Endothelial cell (in vitro differentiated cells): Measurements from ENCODE around the gene CALML4. TPM values are rescaled to one million over a fixed set of nuclear protein-coding genes. Genes with fewer than 3 reads are reported as not detected.

Source experiments
- DNase-seq: peaks from one replicate; pipeline ENCODE4 v3.0.0; 2021; ENCODE audit warnings: low spot score
- H3K27ac Mint-ChIP-seq: one replicate; pipeline ENCODE4 v1.8.0; 2021; ENCODE audit warnings: mixed read lengths, inconsistent platforms; ENCODE audit not compliant: unreplicated experiment
- H3K27me3 Mint-ChIP-seq: one replicate; pipeline ENCODE4 v1.8.0; 2021; ENCODE audit warnings: mild to moderate bottlenecking, moderate library complexity, mixed read lengths, inconsistent platforms; ENCODE audit not compliant: unreplicated experiment
- H3K36me3 Mint-ChIP-seq: one replicate; pipeline ENCODE4 v1.8.0; 2021; ENCODE audit warnings: mild to moderate bottlenecking, low read depth, mixed read lengths, inconsistent platforms; ENCODE audit not compliant: unreplicated experiment
- H3K4me1 Mint-ChIP-seq: one replicate; pipeline ENCODE4 v1.8.0; 2021; ENCODE audit warnings: mild to moderate bottlenecking, mixed read lengths, inconsistent platforms; ENCODE audit not compliant: unreplicated experiment
- H3K4me3 Mint-ChIP-seq: one replicate; pipeline ENCODE4 v1.8.0; 2021; ENCODE audit warnings: mild to moderate bottlenecking, mixed read lengths, inconsistent platforms; ENCODE audit not compliant: unreplicated experiment
- H3K9me3 Mint-ChIP-seq: one replicate; pipeline ENCODE4 v1.8.0; 2021; ENCODE audit warnings: mixed read lengths, inconsistent platforms; ENCODE audit not compliant: unreplicated experiment
- total RNA-seq: library from RNA; stranded (reverse); fragmentation: NEBNext Ultra II Directional; extraction: Animal tissue kit (Norgen Biotek cat#: 25700); gene quantifications from one replicate; pipeline ENCODE4 v1.2.1, GENCODE V29; 2021; ENCODE audit not compliant: unreplicated experiment
- TF ChIP-seq, protein P1 (sequence below): fragments of 200-600 bp; sonication (generic); IDR thresholded peaks from one replicate; pipeline ENCODE4 v1.5.0; 2021; ENCODE audit warnings: antibody characterized with exemption; ENCODE audit not compliant: unreplicated experiment

CALML4 gene
- total RNA-seq, 1 donor from 2014 or later, result 11.0 TPM

DNA sequence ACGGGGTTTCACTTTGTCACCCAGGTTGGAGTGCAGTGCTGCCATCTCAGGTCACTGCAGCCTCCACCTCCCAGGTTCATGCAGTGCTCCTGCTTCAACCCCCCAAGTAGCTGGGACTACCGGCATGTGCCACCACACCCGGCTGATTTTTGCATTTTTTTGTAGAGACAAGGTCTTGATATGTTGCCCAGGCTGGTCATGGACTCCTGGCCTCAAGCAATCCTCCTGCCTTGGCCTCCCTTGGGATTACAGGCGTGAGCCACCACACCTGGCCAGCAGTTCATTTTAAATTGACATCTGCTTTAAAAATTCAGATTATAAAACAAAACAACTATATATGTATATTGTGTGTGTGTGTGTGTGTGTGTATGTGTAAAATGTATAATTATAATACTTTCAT lies 38.3 kb downstream of the CALML4 start:
- H3K27ac Mint-ChIP-seq, result no peak overlapping the region
- no peak overlapping the region for H3K4me3 Mint-ChIP-seq
- peaks cover 5% of the 10 kb centered on the region for H3K36me3 Mint-ChIP-seq
- no peaks in the 10 kb centered on the region for H3K9me3 Mint-ChIP-seq
- TF ChIP-seq, protein P1, sequence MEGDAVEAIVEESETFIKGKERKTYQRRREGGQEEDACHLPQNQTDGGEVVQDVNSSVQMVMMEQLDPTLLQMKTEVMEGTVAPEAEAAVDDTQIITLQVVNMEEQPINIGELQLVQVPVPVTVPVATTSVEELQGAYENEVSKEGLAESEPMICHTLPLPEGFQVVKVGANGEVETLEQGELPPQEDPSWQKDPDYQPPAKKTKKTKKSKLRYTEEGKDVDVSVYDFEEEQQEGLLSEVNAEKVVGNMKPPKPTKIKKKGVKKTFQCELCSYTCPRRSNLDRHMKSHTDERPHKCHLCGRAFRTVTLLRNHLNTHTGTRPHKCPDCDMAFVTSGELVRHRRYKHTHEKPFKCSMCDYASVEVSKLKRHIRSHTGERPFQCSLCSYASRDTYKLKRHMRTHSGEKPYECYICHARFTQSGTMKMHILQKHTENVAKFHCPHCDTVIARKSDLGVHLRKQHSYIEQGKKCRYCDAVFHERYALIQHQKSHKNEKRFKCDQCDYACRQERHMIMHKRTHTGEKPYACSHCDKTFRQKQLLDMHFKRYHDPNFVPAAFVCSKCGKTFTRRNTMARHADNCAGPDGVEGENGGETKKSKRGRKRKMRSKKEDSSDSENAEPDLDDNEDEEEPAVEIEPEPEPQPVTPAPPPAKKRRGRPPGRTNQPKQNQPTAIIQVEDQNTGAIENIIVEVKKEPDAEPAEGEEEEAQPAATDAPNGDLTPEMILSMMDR, result no peak
- H3K4me1 Mint-ChIP-seq, result no peaks in the 10 kb centered on the region
- no peaks in the 10 kb centered on the region for H3K27me3 Mint-ChIP-seq
- DNase-seq, result no peak

DNA sequence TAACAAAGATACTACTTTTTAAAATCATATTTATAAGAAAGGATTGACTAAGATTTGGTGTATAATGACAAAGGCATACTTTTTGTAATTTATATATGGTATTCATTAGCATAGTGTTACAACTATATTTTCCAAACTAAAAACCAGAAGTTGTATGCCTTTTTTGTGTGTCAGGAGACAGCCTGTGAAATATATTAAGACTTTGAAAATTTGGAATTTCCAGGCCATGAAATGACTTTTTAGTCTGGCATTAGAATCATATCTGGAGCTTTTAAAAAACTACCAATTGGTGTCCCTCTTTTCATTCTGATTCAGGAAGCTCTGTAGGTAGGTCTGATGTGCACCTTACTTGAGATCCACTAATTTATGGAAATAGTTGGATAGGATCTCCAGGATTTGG lies 41.9 kb downstream of the CALML4 start:
- peaks cover 19% of the 10 kb centered on the region for H3K36me3 Mint-ChIP-seq
- TF ChIP-seq, protein P1, result no peak
- no peaks in the 10 kb centered on the region for H3K9me3 Mint-ChIP-seq
- H3K4me3 Mint-ChIP-seq, result no peak overlapping the region
- H3K4me1 Mint-ChIP-seq, result no peaks in the 10 kb centered on the region
- H3K27me3 Mint-ChIP-seq, result peaks cover 3% of the 10 kb centered on the region
- no peak for DNase-seq
- H3K27ac Mint-ChIP-seq, result no peak overlapping the region

DNA sequence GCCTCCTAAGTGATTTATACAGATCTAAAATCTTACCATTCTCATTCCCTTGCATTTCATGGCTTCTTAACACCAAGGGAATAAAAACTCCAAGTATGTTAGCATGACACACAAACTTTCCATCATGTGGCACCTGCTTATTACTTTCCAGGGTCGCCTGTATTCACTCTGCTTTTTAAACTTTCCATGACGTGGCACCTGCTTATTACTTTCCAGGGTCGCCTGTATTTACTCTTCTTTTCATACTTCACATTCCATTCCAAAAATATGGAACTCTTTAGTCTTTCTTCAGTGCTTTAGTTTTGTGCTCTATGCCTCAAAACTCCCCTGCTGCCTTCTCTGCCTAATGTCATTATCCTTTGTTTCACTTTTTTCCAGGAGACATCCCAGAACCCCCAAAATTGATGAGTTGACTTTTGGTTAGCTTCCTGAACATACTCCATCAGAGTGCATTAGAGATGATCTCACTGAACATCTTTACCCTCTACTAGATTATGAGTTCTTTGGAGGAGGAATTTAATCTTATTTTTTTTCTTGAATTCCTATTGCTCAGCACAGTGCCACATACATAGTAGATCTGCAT lies 47.0 kb downstream of the CALML4 start:
- H3K27me3 Mint-ChIP-seq, result peaks cover 3% of the 10 kb centered on the region
- DNase-seq, result no peak
- H3K27ac Mint-ChIP-seq, result no peak overlapping the region
- TF ChIP-seq, protein P1, result no peak
- H3K4me3 Mint-ChIP-seq, result no peak overlapping the region
- no peaks in the 10 kb centered on the region for H3K9me3 Mint-ChIP-seq
- H3K4me1 Mint-ChIP-seq, result no peaks in the 10 kb centered on the region
- H3K36me3 Mint-ChIP-seq, result peaks cover 14% of the 10 kb centered on the region

DNA sequence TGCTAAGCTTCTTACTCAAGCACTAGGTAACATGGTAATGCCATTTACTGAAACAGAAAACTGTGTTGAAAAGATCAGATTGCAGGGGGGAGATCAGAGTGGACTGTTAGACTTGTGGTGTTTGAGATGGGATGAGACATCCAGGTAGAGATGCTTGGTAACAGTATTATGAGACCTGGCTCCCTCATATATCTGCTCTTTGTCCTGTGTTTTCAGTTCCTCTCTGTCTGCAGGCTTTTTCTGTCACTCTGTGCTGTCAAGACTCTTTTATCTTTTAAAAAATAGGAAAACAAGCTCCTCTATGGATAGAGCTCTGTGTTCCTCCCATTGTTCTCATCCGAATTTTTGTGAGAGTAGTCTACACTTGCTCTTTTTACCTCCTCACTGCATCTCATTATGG lies 48.1 kb downstream of the CALML4 start:
- TF ChIP-seq, protein P1, result no peak

DNA sequence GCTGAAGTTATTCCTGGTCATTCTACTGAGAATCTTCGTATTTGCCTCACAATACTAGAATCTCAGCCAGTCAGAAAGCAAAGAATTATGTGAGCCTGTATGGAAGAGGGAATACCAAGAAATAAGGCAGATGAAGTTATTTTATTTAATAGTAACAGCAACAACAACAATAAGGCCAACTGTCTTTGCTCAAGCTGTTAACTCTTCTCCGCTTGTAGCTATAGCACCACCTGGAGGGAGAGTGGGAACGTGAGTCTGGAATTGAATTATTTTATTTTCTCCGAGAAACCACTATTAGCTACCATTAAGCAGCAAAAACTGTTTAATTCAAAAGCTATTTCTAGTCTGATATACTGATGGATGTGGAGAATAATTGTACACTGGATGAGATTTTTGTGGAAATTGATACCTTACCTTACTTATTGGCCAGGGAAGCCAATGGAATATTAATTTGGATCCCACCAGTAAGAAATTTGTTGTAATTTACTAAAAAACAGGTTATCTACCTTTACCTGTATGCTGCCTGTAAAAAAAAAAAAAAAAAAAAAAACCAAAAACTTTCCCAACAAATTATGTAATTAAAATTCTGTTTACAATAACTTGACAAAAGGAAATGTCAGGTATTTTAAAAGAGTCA lies 50.1 kb downstream of the CALML4 start:
- H3K27ac Mint-ChIP-seq, result peak overlapping the region; percentile 3
- peaks cover 10% of the 10 kb centered on the region for H3K36me3 Mint-ChIP-seq
- peak; percentile 41 for DNase-seq
- TF ChIP-seq, protein P1, result peak; percentile 43
- H3K27me3 Mint-ChIP-seq, result no peaks in the 10 kb centered on the region
- H3K4me1 Mint-ChIP-seq, result no peaks in the 10 kb centered on the region
- no peaks in the 10 kb centered on the region for H3K9me3 Mint-ChIP-seq
- H3K4me3 Mint-ChIP-seq, result no peak overlapping the region

More for the DNA sequence above, 48.1 kb downstream of the CALML4 start:
- peaks cover 22% of the 10 kb centered on the region for H3K36me3 Mint-ChIP-seq
- peaks cover 3% of the 10 kb centered on the region for H3K27me3 Mint-ChIP-seq
- no peak for DNase-seq
- no peak overlapping the region for H3K4me3 Mint-ChIP-seq
- H3K27ac Mint-ChIP-seq, result no peak overlapping the region
- H3K4me1 Mint-ChIP-seq, result no peaks in the 10 kb centered on the region
- H3K9me3 Mint-ChIP-seq, result no peaks in the 10 kb centered on the region
